GM13977 (cell line): ENCODE measurements around the gene DCAF7.

ENCODE experiments used
- DNase-seq: peaks from one replicate; pipeline ENCODE4 v3.0.0; 2012; ENCODE audit warnings: low spot score
- CTCF ChIP-seq: IDR thresholded peaks from 2 replicates; pipeline ENCODE4 v1.5.1; 2012; ENCODE audit warnings: mild to moderate bottlenecking, control low read depth; ENCODE audit not compliant: insufficient read depth; ENCODE audit errors: extremely low read depth, missing control alignments
- in situ Hi-C: fragments of 300-500 bp; cut with MboI; formaldehyde crosslinking; loops from one replicate; pipeline ENCODE4 v1.12.0; 2022; ENCODE audit warnings: low sequenced_read_pairs, low pct_unique_long_range_greater_than_20kb, mixed read lengths, inconsistent platforms; ENCODE audit not compliant: unreplicated experiment

DCAF7 gene

GRCh38 chr17:63555500-63556156 is 5.4 kb downstream of the DCAF7 start:
- in situ Hi-C loops = no loop called here
- no peak for DNase-seq
- TF ChIP-seq CTCF = no peak

GRCh38 chr17:63557416-63557815 is 7.1 kb downstream of the DCAF7 start:
- in situ Hi-C loops = no loop called here
- no peak for TF ChIP-seq CTCF
- no peak for DNase-seq

GRCh38 chr17:63558441-63558840 is 8.2 kb downstream of the DCAF7 start:
- no peak for DNase-seq
- no peak for TF ChIP-seq CTCF
- in situ Hi-C loops = no loop called here

GRCh38 chr17:63561819-63562218 is 11.5 kb downstream of the DCAF7 start:
- no peak for DNase-seq
- in situ Hi-C loops = no loop called here
- no peak for TF ChIP-seq CTCF

GRCh38 chr17:63563339-63563738 is 13.1 kb downstream of the DCAF7 start:
- no peak for TF ChIP-seq CTCF
- no peak for DNase-seq
- in situ Hi-C loops = no loop called here

GRCh38 chr17:63564562-63564961 is 14.3 kb downstream of the DCAF7 start:
- no peak for TF ChIP-seq CTCF
- in situ Hi-C loops = no loop called here
- DNase-seq = no peak
